HCEC 1CT (cell line): Measurements from ENCODE around the gene DYNC1LI1.
"Not testable (repeated sequence)": the region's sequence is repeated elsewhere in the genome, so short reads cannot be mapped to it uniquely, and the experiment has no call there.

ENCODE experiments used
- DNase-seq: peaks from one replicate; pipeline ENCODE4 v3.0.0-alpha.2; 2017

DYNC1LI1 gene

GRCh38 chr3:32578669-32579068 is 8.0 kb upstream of the DYNC1LI1 start:
- not testable (repeated sequence) for DNase-seq

- peak; percentile 37 for DNase-seq
Measured at GRCh38 chr3:32577581-32578556, 7.2 kb upstream of the DYNC1LI1 start.

DNA sequence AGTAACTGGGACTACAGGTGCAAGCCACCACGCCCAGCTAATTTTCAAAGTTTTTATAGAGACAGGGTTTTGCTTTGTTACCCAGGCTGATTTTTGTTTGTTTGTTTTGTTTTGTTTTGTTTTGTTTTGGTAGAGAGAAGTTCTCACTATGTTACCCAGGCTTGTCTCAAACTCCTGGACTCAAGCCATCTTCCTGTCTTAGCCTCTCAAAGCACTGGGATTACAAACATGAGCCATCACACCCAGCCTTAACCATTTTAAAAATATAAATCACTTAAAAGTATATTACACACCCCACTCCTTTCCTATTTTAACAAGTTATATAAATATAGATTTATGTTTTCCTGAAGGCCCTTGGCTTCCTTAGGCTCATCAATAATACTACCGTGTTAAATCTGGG is 6.5 kb upstream of the DYNC1LI1 start:
- DNase-seq = no peak

DNA sequence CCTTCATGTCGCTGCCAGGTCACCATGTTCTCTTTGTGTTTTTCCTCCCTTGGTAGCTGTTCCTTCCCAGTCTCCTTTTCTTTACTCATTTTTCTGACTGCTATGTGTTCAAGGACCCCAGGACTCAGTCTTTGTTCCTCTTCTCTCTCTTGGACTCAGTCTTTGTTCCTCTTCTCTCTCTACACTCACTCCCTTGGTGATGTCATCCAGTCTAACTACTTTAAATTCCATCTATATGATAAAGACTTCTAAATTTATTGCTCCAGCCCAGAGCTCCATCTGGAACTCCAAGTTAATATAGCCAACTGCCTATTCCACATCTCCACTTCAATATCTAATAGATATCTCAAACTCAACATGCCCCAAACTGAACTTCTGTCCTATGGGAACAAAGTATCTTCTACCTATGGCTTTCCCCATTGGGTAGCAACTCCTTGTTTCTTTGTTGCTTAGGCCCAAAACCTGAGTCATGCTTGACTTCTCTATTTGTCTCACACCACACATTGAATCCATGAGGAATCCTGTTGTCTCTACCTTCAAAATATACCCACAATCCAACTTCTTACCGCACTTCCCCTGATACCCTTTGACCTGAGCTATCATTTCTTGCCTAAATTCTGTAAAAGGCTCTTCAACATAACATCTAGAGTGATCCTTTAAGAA is 4.9 kb upstream of the DYNC1LI1 start:
- DNase-seq = peak; percentile 53

GRCh38 chr3:32571192-32571485 is 481 bp upstream of the DYNC1LI1 start:
- DNase-seq = no peak

GRCh38 chr3:32569540-32570420 is 878 bp downstream of the DYNC1LI1 start:
- peak; percentile 46 for DNase-seq

- DNase-seq = no peak
Measured at GRCh38 chr3:32568953-32569352, 1.7 kb downstream of the DYNC1LI1 start.

- DNase-seq = no peak
Measured at GRCh38 chr3:32564195-32564594, 6.5 kb downstream of the DYNC1LI1 start.

GRCh38 chr3:32562640-32563039 is 8.0 kb downstream of the DYNC1LI1 start:
- DNase-seq = no peak

DNA sequence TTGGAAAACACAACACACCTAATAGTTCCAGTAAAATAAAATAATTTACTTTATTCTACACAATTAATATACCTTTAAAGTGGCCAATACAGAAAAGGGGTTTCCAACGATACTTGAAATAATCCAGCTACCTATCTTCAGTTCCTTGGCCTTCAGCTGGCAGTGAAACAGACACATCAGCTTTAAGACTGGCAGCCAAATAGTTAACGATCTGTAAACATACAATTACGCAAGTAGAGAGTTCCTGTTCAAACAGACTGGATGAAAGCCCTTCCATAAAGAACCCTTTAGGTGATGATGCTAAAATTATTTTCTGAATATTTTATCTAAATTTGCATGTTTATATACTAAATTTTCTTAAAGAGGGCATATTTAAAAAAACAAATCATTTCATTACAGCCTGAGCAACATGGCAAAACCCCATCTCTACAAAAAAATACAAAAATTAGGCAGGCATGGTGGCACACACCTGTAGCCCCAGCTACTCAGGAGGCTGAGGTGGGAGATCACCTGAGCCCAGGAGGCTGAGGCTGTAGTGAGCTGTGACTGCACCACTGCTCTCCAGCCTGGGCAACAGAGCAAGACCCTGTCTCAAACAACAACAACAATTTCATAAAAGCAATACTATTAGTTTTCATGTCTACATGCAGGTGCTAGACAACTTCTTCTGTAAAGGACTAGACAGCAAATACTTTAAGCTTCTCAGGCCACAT is 12.9 kb downstream of the DYNC1LI1 start:
- DNase-seq = no peak

- no peak for DNase-seq
Measured at GRCh38 chr3:32556332-32556731, 14.3 kb downstream of the DYNC1LI1 start.

- DNase-seq = no peak
Measured at GRCh38 chr3:32553973-32554372, 16.7 kb downstream of the DYNC1LI1 start.

- no peak for DNase-seq
Measured at GRCh38 chr3:32553459-32553858, 17.2 kb downstream of the DYNC1LI1 start.

DNA sequence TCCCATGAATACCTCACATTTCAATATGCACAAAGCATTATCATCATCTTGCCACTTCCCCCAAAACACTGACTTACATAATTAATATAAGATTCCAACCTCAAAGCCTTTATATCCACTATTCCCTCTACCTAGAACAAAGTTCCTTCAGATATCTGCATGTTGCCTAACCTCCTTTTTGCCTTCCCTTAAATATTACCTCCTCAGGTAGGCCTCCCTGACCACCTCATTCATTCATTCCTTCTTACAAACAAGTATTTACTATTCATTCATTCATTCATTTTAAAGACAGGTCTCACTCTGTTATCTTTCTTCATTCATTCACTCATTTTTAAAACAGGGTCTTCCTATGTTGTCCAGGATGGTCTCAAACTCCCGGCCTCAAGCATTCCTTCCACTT is 18.6 kb downstream of the DYNC1LI1 start:
- DNase-seq = no peak

- DNase-seq = no peak
Measured at GRCh38 chr3:32551496-32551895, 19.2 kb downstream of the DYNC1LI1 start.

DNA sequence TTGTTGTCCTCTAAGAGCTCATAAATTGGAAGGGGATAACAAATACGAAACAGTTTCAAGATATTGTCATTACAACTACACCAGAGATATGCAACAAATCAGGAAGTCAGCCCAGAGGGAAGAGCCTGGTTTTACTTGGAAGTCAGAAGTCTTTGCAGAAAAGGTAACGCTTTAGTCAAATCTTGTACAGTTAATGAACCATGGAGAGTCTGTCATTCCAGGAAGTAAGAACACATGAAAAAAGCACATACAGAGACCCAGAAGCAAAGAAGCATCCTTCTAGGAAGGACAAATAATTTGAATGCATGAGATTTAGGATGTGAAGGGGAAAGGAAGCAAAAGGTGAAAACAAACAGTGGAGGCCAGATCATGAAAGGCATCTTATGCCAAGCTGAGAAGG is 19.6 kb downstream of the DYNC1LI1 start:
- no peak for DNase-seq

- DNase-seq = no peak
Measured at GRCh38 chr3:32545305-32545704, 25.4 kb downstream of the DYNC1LI1 start.

DNA sequence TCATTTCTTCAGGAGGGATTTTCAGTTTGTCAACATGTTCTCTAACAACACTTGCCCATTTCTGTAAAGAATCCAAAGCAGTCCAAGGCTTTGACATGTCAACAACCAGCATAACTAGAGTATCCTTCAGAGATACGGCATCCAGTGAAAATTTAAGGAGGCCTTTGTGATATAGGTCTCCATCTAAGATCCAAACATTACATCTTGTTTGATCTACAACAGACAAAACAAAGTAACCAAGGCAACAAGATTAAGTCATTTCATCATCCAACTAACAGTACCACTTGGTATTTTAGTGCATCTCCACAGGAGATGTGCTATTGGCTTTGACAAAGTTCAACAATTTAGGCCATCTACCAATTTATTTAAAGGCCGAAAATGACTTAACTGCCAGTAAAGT is 25.8 kb downstream of the DYNC1LI1 start:
- DNase-seq = no peak

DNA sequence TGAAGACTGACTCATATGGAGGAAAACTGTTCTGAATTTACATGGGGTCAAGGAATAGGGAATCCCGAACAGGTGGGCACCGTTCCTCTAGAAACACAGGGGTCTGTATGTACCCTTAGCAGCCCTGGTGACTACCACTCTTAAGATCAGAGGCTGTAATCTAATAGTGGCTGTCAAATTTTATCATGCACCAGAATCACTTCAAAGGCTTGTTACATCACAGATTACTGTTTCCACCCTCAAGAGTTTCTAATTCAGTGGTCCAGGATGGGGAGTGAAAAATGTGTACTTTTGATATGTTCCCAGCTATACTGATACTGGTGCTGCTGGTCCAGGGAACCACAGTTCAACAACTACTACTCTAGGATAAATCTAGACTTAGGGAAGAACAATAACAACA is 27.9 kb downstream of the DYNC1LI1 start:
- DNase-seq = no peak

GRCh38 chr3:32540899-32541298 is 29.8 kb downstream of the DYNC1LI1 start:
- DNase-seq = no peak

DNA sequence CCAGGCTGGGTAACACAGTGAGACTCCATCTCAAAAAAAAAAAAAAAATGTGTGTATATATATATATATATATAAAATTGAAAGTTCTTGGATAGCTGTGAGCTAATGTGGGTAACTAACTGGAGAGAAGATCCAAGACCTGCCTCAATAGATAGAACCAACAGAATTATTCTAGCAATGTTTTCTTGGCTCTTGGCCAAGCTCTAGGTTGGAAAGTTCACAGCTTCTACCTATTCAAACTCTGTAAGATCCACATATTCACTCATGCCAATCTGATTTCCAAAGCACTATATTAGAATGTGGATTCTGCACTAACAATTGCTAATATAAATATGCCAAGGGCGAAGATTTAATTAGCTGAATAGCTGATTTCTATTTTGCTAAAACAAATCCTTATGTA is 38.2 kb downstream of the DYNC1LI1 start:
- DNase-seq = no peak

DNA sequence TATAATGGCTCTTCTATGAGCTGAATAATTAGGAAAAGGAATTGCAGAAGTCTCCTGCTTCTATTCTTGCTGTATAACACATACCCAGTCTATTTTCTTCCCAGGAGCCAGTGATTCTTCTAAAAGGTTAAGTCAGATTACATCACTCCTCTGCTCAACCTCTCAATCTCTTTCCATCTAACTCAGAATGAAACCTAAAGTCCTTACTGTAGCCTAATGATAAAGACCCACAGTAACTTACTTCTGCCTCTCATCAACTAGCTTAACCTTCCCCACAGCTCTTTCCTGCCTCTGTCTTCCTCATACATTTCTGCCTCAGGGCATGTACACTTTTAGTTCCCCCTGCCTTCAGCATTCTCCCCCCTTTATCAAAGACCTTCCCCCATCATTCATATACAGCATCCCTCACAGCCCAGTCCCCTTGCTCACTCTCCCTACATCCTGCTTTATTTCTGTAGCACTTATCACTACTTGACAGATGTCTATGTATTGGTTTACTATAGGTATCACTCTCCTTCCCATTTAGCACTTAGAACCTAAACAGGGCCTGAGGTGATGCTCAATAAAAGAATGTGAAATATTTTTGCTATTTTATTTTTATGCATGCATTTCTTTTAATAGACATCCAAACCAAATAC is 39.5 kb downstream of the DYNC1LI1 start:
- no peak for DNase-seq
